Measurements from ENCODE around the gene OR14A2.
"Not testable (repeated sequence)": the region's sequence is repeated elsewhere in the genome, so short reads cannot be mapped to it uniquely, and the experiment has no call there.

The OR14A2 gene

GRCh38 chr1:247741756-247742155 is 6.2 kb downstream of the OR14A2 start:
- DNase-seq (ENCODE audit: insufficient read length, low spot score) (no peak), FAIRE-seq (no peak)
- TF ChIP-seq CTCF (IDR thresholded peaks at IDR 0.05; ENCODE audit: insufficient read depth, missing control alignments), result no peak

- DNase-seq (ENCODE audit: insufficient read length, low spot score), result no peak
- TF ChIP-seq CTCF (IDR thresholded peaks at IDR 0.05; ENCODE audit: insufficient read depth, missing control alignments), result no peak
- FAIRE-seq, result no peak
Measured at GRCh38 chr1:247740721-247741120, 7.2 kb downstream of the OR14A2 start.

GRCh38 chr1:247738315-247738714 is 9.6 kb downstream of the OR14A2 start, which contains the start of gene OR14K1:
Gene OR14K1 (plus strand): TSS chr1:247738615. CDS start chr1:247738615, 0 bp downstream.
- no peak for FAIRE-seq
- no peak for TF ChIP-seq CTCF (IDR thresholded peaks at IDR 0.05; ENCODE audit: insufficient read depth, missing control alignments)
- no peak for DNase-seq (ENCODE audit: insufficient read length, low spot score)

- no peak for TF ChIP-seq CTCF (IDR thresholded peaks at IDR 0.05; ENCODE audit: insufficient read depth, missing control alignments)
- peak; percentile 35 for FAIRE-seq
Measured at GRCh38 chr1:247721222-247721621, 26.7 kb downstream of the OR14A2 start.

GRCh38 chr1:247716546-247716945 is 31.4 kb downstream of the OR14A2 start, which contains the start of gene OR6F1:
Gene OR6F1 (minus strand): TSS chr1:247716646. CDS start chr1:247712755, 3,891 bp downstream.
- FAIRE-seq (no peak), DNase-seq (ENCODE audit: insufficient read length, low spot score) (no peak)
- no peak for TF ChIP-seq CTCF (IDR thresholded peaks at IDR 0.05; ENCODE audit: insufficient read depth, missing control alignments)

More at GRCh38 chr1:247721222-247721621, 26.7 kb downstream of the OR14A2 start:
- no peak for DNase-seq (ENCODE audit: insufficient read length, low spot score)

- no peak for FAIRE-seq
- no peak for TF ChIP-seq CTCF (IDR thresholded peaks at IDR 0.05; ENCODE audit: insufficient read depth, missing control alignments)
Measured at GRCh38 chr1:247713753-247714152, 34.2 kb downstream of the OR14A2 start.

GRCh38 chr1:247710681-247711080 is 37.3 kb downstream of the OR14A2 start:
- DNase-seq (ENCODE audit: insufficient read length, low spot score); FAIRE-seq: not testable (repeated sequence)

More at GRCh38 chr1:247713753-247714152, 34.2 kb downstream of the OR14A2 start:
- DNase-seq (ENCODE audit: insufficient read length, low spot score), result no peak

- no peak for TF ChIP-seq CTCF (IDR thresholded peaks at IDR 0.05; ENCODE audit: insufficient read depth, missing control alignments)
- DNase-seq (ENCODE audit: insufficient read length, low spot score) (no peak), FAIRE-seq (no peak)
Measured at GRCh38 chr1:247701338-247701737, 46.6 kb downstream of the OR14A2 start.
